Chondrocyte (in vitro differentiated cells): ENCODE measurements around the gene MGARP. TPM values are rescaled to one million over a fixed set of nuclear protein-coding genes. Genes with fewer than 3 reads are reported as not detected.
A peak's percentile ranks its signal among the peaks of the same experiment; 100 is the strongest.

Experiments used
- DNase-seq: peaks from one replicate; pipeline ENCODE4 v3.0.0; 2021; ENCODE audit warnings: mixed read lengths, low spot score
- H3K27ac Mint-ChIP-seq: one replicate; pipeline ENCODE4 v1.8.0; 2021; ENCODE audit warnings: mild to moderate bottlenecking, moderate library complexity, mixed read lengths; ENCODE audit not compliant: unreplicated experiment
- H3K27me3 Mint-ChIP-seq: 2 replicates; pipeline ENCODE4 v1.8.0; 2021; ENCODE audit warnings: low read depth, mixed read lengths
- H3K36me3 Mint-ChIP-seq: 2 replicates; pipeline ENCODE4 v1.8.0; 2021; ENCODE audit warnings: low read depth, mixed read lengths
- H3K4me1 Mint-ChIP-seq: 2 replicates; pipeline ENCODE4 v1.8.0; 2021; ENCODE audit warnings: low read depth, mild to moderate bottlenecking, mixed read lengths
- H3K4me3 Mint-ChIP-seq: one replicate; pipeline ENCODE4 v1.8.0; 2021; ENCODE audit warnings: mild to moderate bottlenecking, moderate library complexity, mixed read lengths; ENCODE audit not compliant: unreplicated experiment
- H3K9me3 Mint-ChIP-seq: 2 replicates; pipeline ENCODE4 v1.8.0; 2021; ENCODE audit warnings: low read depth, mixed read lengths
- total RNA-seq: library from RNA; stranded (reverse); gene quantifications from 3 replicates; pipeline ENCODE4 v1.2.1, GENCODE V29; 2021
- TF ChIP-seq, protein P1 (sequence below): fragments of 200-600 bp; sonication (generic); IDR thresholded peaks from 2 replicates; pipeline ENCODE4 v1.5.0; 2021; ENCODE audit warnings: antibody characterized with exemption, mild to moderate bottlenecking, moderate library complexity

MGARP gene
- total RNA-seq, 1 donor from 2014 or later: 3.5 TPM

DNA sequence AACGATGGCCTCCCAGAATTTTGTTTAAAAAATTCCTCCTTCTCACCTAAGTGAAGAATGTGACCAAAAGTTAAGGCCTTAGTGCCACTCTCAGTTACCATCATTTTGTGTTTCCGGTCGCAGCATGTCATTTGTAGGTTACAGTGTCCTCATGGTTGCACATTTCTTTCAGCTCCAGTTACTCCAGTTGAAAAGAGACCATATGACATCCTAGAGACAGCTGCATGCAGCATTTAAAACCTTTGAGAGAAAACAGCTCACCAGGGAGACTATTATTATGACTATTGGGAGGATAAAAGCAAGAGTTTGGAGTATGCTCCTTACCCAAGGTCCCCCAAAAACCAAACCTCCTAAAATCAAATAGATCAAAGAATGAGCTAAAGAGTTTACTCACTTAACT, 45.8 kb downstream of the MGARP start:
- H3K4me1 Mint-ChIP-seq: peaks cover 3% of the 10 kb centered on the region
- no peak for DNase-seq
- TF ChIP-seq, protein P1, sequence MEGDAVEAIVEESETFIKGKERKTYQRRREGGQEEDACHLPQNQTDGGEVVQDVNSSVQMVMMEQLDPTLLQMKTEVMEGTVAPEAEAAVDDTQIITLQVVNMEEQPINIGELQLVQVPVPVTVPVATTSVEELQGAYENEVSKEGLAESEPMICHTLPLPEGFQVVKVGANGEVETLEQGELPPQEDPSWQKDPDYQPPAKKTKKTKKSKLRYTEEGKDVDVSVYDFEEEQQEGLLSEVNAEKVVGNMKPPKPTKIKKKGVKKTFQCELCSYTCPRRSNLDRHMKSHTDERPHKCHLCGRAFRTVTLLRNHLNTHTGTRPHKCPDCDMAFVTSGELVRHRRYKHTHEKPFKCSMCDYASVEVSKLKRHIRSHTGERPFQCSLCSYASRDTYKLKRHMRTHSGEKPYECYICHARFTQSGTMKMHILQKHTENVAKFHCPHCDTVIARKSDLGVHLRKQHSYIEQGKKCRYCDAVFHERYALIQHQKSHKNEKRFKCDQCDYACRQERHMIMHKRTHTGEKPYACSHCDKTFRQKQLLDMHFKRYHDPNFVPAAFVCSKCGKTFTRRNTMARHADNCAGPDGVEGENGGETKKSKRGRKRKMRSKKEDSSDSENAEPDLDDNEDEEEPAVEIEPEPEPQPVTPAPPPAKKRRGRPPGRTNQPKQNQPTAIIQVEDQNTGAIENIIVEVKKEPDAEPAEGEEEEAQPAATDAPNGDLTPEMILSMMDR: no peak
- no peak overlapping the region for H3K27ac Mint-ChIP-seq
- H3K4me3 Mint-ChIP-seq: no peak overlapping the region
- no peaks in the 10 kb centered on the region for H3K9me3 Mint-ChIP-seq
- no peaks in the 10 kb centered on the region for H3K36me3 Mint-ChIP-seq
- H3K27me3 Mint-ChIP-seq: no peaks in the 10 kb centered on the region

DNA sequence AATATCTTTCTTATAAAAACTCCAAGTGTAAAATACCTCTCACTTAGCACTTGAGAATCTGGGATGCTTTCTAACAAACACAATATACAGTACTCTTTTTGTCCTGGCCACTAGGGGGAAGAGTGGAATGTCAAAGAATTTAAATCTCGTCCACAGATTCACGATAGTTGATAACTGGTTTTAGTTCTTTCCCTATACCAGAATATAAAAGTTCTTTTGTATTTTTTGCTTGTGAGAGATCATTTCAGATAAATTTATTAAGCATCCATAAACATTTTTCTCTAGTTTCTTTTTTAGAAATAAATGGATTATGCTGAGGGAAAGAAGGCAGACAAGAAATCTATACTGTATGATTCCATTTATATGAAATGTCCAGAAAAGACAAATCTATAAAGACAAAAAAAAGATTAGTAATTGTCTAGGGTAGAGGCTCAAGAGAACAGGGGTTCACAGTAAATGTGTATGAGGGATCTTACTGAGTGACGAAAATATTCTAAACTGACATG, 50.4 kb downstream of the MGARP start:
- H3K27me3 Mint-ChIP-seq: no peaks in the 10 kb centered on the region
- TF ChIP-seq, protein P1: peak; percentile 90
- no peaks in the 10 kb centered on the region for H3K9me3 Mint-ChIP-seq
- no peak overlapping the region for H3K27ac Mint-ChIP-seq
- no peaks in the 10 kb centered on the region for H3K36me3 Mint-ChIP-seq
- DNase-seq: no peak
- H3K4me3 Mint-ChIP-seq: no peak overlapping the region
- H3K4me1 Mint-ChIP-seq: peaks cover 3% of the 10 kb centered on the region

DNA sequence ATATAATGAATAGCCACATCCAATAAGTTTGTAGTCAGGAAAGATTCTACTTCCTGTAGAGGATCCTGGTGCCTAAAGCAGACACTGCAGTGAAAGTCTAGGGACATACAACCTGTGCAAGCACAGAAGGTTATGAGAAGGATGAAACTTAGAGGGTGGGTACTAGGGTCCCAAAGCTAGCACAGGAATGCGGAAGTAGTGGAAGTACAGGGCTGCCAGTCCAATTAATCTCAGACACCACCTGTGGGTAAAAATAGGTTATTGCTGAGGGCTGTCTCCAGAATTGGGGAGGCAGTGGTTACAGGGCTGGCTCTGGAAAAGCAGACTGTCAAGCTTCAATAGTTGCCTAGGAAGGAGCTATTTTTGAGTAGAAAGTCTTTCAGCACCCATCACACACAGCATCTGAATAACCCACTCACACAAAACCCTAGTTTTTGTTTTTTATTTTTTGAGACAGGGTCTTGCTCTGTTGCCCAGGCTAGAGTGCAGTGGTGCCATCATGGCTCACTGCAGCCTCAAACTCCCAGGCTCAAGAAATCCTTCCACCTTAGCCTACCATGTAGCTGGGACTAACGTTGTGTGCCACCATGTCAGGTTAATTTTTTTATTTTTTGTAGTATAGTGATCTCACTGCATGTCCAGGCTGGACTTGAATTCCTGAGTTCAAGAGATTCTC, 52.2 kb downstream of the MGARP start:
- H3K36me3 Mint-ChIP-seq: no peaks in the 10 kb centered on the region
- peaks cover 9% of the 10 kb centered on the region for H3K4me1 Mint-ChIP-seq
- no peak overlapping the region for H3K4me3 Mint-ChIP-seq
- no peak for DNase-seq
- no peak overlapping the region for H3K27ac Mint-ChIP-seq
- H3K27me3 Mint-ChIP-seq: no peaks in the 10 kb centered on the region
- TF ChIP-seq, protein P1: peak; percentile 35
- H3K9me3 Mint-ChIP-seq: peaks cover 4% of the 10 kb centered on the region

DNA sequence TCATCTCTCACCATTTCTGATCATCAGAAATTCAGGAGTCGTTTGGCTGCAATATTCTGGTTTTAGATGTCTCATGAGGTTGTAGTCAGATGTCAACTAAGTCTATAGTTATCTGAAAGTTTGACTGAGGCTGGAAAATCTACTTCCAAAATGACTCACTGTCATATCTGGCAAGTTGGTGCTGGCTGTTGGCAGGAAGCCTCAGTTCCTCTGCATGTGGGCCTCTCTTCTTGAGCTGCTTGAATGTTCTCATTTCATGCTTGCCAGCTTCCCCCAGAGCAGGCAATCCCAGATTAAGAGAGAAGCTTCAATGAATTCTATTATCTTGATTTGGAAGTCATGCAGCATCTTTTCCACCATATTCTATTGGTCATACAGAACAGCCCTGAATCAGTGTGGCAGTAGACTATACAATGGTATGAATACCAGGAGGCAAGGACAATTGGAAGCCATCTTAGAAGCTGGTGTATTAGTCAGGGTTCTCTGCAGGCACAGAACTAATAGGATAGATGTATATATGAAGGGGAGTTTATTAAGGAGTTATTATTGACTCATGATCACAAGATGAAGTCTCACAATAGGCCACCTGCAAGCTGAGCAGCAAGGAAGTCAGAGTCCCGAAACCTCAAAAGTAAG, 56.2 kb downstream of the MGARP start:
- Mint-ChIP-seq H3K36me3 (no peaks in the 10 kb centered on the region), H3K27me3 (no peaks in the 10 kb centered on the region), H3K27ac (no peak overlapping the region), H3K9me3 (peaks cover 4% of the 10 kb centered on the region), H3K4me3 (no peak overlapping the region), H3K4me1 (peaks cover 6% of the 10 kb centered on the region)
- DNase-seq: no peak
- TF ChIP-seq, protein P1: no peak

DNA sequence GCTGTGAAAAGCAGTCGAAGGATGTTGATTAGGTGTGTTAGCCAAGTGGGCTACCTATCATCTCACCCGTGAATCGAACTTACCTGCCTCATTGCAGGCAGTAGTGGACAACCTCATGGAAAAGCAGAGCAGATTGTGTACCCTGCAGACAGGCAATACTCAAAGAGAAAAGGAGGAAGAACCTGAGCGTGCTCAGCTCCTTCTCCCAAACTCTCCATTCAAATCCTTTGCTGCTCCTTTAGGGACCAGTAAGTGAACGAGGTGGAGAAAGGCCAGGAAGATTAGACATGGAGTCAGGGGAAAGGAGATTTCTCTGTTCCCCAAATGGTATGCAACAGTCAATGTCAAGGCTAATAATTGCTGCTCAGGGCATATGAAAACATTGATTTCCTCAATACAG, 57.8 kb downstream of the MGARP start:
- DNase-seq: no peak
- H3K27me3 Mint-ChIP-seq: no peaks in the 10 kb centered on the region
- H3K4me1 Mint-ChIP-seq: peaks cover 6% of the 10 kb centered on the region
- TF ChIP-seq, protein P1: no peak
- peaks cover 4% of the 10 kb centered on the region for H3K9me3 Mint-ChIP-seq
- H3K36me3 Mint-ChIP-seq: no peaks in the 10 kb centered on the region
- no peak overlapping the region for H3K4me3 Mint-ChIP-seq
- no peak overlapping the region for H3K27ac Mint-ChIP-seq
